ENCODE results near the gene RASSF4. TPM values are rescaled to one million over a fixed set of nuclear protein-coding genes. Genes with fewer than 3 reads are reported as not detected.

The RASSF4 gene
- total RNA-seq, 4 donors from 2014 or later = 1.7 to 22.5 (median 7.4) TPM

DNA sequence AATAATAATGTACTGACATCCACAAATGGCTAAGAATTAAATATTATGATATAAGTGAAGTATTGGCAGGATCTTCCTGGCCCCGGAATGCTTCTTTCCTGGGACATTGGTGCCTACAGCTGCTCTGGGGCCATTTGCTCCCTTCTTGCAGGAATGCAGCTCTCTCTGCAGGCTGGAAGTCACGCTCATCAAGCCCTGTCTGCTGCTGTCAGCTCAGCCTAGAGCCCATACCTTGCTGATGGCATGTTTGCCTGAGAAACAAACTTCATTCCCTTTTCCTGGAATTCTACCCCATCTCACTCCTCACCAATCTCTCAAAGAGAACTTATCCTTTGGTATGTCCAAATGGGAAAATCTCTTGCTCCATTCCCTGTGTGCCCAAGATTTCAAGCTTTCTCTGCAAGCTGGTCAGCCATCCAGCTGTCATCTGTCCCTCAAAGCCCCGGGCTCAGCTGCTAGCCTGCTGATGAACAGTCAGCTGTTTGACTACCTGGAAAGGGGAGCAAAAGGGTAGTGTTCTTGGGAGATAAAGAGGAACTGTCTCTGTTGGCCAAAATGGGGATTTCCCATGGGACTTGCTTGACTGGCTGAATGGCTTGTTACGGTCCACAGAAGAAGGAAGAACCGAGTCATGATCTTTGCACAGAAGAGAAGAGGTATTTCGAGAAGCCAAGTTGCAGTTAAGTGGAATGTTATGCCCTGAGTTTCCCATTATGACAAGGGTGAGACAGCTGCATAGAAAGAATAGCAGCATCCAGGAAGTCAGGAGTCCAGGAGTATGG lies 12.0 kb upstream of the RASSF4 start:
- no peak for DNase-seq
- no peak overlapping the region for H3K27ac ChIP-seq
- no peak for TF ChIP-seq POLR2A (IDR thresholded peaks at IDR 0.05)
- TF ChIP-seq, protein P1, sequence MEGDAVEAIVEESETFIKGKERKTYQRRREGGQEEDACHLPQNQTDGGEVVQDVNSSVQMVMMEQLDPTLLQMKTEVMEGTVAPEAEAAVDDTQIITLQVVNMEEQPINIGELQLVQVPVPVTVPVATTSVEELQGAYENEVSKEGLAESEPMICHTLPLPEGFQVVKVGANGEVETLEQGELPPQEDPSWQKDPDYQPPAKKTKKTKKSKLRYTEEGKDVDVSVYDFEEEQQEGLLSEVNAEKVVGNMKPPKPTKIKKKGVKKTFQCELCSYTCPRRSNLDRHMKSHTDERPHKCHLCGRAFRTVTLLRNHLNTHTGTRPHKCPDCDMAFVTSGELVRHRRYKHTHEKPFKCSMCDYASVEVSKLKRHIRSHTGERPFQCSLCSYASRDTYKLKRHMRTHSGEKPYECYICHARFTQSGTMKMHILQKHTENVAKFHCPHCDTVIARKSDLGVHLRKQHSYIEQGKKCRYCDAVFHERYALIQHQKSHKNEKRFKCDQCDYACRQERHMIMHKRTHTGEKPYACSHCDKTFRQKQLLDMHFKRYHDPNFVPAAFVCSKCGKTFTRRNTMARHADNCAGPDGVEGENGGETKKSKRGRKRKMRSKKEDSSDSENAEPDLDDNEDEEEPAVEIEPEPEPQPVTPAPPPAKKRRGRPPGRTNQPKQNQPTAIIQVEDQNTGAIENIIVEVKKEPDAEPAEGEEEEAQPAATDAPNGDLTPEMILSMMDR (IDR thresholded peaks at IDR 0.05) = no peak

DNA sequence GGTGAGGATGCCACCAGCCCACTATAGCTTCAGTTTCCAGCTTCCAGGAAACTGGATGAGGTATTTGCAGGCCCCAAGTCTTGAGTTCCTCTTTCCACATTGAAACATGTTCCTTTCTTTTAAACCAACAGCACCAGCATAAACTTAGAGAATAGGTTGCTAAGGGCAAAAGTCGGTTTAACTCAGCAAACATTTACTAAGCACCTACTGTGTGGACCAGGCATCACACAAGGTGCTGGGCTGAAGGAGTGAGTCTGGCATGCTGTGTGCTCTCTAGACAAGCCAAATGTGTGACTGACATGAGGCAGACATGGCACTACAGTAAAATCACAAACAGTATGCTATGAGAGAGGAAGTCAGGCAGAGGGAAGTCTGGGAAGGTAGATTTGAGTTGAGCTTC lies 11.0 kb upstream of the RASSF4 start:
- Histone ChIP-seq H3K27ac (no peak overlapping the region), H3K9me3 (no peaks in the 10 kb centered on the region), H3K36me3 (no peaks in the 10 kb centered on the region), H3K27me3 (no peaks in the 10 kb centered on the region), H3K4me3 (no peak overlapping the region), H3K4me1 (peaks cover 0 to 7% (median 5%) of the 10 kb centered on the region in 3 donors)
- WGBS, 2 donors = 55 to 83% methylated on average over 1 of the region's 1 CpG
- DNase-seq = no peak
- TF ChIP-seq POLR2A (IDR thresholded peaks at IDR 0.05) = no peak
- TF ChIP-seq, protein P1 (IDR thresholded peaks at IDR 0.05) = no peak
- intact Hi-C loops (cut with DNase I) = no loop called here

More for the DNA sequence above, 12.0 kb upstream of the RASSF4 start:
- WGBS, 2 donors = 44 to 50% methylated on average over 6 of the region's 6 CpGs
- Histone ChIP-seq H3K4me1 (peaks cover 0 to 7% (median 5%) of the 10 kb centered on the region in 3 donors), H3K36me3 (no peaks in the 10 kb centered on the region), H3K9me3 (no peaks in the 10 kb centered on the region), H3K4me3 (no peak overlapping the region), H3K27me3 (no peaks in the 10 kb centered on the region)
- intact Hi-C loops (cut with DNase I) = no loop called here

DNA sequence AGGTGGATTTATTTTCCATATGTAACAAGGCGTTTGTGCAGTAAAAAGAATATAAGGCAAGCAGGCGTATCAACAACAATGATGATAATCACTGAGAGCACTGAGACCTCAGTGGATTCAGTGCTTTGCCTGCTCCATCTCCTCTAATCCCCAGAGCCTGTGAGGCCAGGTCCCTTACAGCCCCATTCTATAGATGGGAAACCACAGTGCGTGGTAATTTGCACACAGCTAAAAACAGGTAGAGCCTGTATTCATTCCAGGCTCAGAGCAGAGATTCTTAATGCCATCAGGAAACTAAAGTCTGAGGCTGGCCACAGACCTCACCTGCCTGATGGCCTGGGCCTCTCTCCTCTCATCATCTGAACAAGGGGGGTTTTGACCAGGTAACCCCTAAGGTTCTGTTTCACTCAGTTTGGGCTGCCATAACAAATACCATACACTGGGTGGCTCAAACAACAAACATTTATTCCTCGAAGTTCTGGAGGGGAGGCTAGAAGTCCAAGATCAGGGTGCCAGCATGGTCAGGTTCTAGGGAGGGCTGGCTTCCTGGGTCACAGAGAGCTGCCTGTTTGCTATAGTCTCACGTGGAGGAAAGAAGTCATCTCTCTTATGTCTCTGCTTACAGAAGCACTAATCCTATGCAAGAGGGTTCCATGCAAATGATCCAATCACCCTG lies 10.3 kb upstream of the RASSF4 start:
- DNase-seq = no peak
- peaks cover 0 to 7% (median 5%) of the 10 kb centered on the region in 3 donors for H3K4me1 ChIP-seq
- WGBS, 2 donors = 76 to 92% methylated on average over 3 to 5 of the region's 5 CpGs
- H3K4me3 ChIP-seq = no peak overlapping the region
- intact Hi-C loops (cut with DNase I) = no loop called here
- H3K9me3 ChIP-seq = no peaks in the 10 kb centered on the region
- H3K36me3 ChIP-seq = no peaks in the 10 kb centered on the region
- no peaks in the 10 kb centered on the region for H3K27me3 ChIP-seq
- no peak overlapping the region for H3K27ac ChIP-seq
- TF ChIP-seq POLR2A (IDR thresholded peaks at IDR 0.05) = no peak
- TF ChIP-seq, protein P1 (IDR thresholded peaks at IDR 0.05) = no peak

DNA sequence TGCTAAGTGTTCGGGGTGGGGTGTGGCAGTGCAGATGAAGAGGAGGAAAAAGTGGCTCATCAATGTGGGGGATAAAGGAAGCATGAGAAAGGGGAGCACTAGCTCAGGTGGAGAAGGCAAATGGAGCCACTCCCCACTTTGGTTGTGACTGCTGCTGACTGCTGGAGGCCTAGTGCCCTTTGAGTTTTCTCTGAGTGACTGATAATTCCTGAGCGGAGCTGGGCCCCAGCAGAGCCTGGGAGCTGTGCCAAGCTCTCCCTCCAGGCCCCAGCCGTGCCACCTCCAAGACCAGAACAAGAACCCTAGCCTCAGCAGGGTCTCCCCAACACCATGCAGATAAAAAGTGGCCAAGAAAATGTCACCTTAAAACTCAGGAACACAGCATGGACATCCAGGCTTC lies 9.7 kb upstream of the RASSF4 start:
- WGBS, 2 donors = 52 to 54% methylated on average over 3 of the region's 3 CpGs
- Histone ChIP-seq H3K4me3 (no peak overlapping the region), H3K36me3 (no peaks in the 10 kb centered on the region), H3K27ac (no peak overlapping the region), H3K4me1 (peaks cover 0 to 7% (median 5%) of the 10 kb centered on the region in 3 donors), H3K9me3 (no peaks in the 10 kb centered on the region), H3K27me3 (no peaks in the 10 kb centered on the region)
- intact Hi-C loops (cut with DNase I) = no loop called here
- no peak for TF ChIP-seq POLR2A (IDR thresholded peaks at IDR 0.05)
- TF ChIP-seq, protein P1 (IDR thresholded peaks at IDR 0.05) = no peak
- no peak for DNase-seq

Measured in esophagus squamous epithelium (tissue), 5 donors.